ENCODE results near the gene TSHZ1. TPM values are rescaled to one million over a fixed set of nuclear protein-coding genes. Genes with fewer than 3 reads are reported as not detected.

TSHZ1 gene
- total and polyA plus RNA-seq, 4 donors = 4.2 to 6.6 (median 5.6) TPM

DNA sequence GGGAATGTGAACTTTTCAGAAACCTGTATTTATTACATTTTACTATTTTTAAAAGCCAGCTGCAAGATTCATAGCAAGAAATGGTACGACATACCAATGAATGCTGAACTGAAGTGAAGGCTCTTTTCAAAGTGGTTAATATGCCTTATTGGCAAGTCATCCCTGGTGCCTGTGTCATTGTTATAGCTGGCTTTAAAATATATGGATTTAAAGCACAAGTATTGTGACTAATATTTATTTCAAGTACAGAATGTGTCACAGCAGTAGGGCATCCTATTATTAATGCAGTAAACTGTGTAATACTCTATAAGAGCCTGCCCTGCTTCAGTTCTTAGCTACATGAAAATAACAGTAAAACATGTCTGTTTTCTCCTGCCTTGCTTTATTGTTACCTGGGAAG is 10.8 kb downstream of the TSHZ1 start:
- H3K9me3 ChIP-seq (ENCODE audit: control insufficient read depth in 4 of 4, low read length in 3 of 4) = no peaks in the 10 kb centered on the region
- peaks cover 11 to 46% (median 43%) of the 10 kb centered on the region in 4 donors for H3K4me1 ChIP-seq (ENCODE audit: control insufficient read depth in 4 of 4, insufficient read depth in 4 of 4, low read length in 3 of 4)
- TF ChIP-seq JUND (IDR thresholded peaks at IDR 0.05) (no peak), FOXA2 (IDR thresholded peaks at IDR 0.05) (no peak), RAD21 (IDR thresholded peaks at IDR 0.05) (no peak), YY1 (IDR thresholded peaks at IDR 0.05) (no peak), RXRA (IDR thresholded peaks at IDR 0.05) (no peak), FOXA1 (IDR thresholded peaks at IDR 0.05) (no peak), GABPA (IDR thresholded peaks at IDR 0.05 in 1 of 2, conservative IDR thresholded peaks at IDR 0.05 in 1 of 2) (no peak), SP1 (IDR thresholded peaks at IDR 0.05) (no peak), NR2F2 (IDR thresholded peaks at IDR 0.05) (no peak), EGR1 (IDR thresholded peaks at IDR 0.05; ENCODE audit: low read depth in 2 of 2) (no peak), HNF4A (conservative IDR thresholded peaks at IDR 0.05) (no peak)
- TF ChIP-seq, protein P1, sequence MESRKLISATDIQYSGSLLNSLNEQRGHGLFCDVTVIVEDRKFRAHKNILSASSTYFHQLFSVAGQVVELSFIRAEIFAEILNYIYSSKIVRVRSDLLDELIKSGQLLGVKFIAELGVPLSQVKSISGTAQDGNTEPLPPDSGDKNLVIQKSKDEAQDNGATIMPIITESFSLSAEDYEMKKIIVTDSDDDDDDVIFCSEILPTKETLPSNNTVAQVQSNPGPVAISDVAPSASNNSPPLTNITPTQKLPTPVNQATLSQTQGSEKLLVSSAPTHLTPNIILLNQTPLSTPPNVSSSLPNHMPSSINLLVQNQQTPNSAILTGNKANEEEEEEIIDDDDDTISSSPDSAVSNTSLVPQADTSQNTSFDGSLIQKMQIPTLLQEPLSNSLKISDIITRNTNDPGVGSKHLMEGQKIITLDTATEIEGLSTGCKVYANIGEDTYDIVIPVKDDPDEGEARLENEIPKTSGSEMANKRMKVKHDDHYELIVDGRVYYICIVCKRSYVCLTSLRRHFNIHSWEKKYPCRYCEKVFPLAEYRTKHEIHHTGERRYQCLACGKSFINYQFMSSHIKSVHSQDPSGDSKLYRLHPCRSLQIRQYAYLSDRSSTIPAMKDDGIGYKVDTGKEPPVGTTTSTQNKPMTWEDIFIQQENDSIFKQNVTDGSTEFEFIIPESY (IDR thresholded peaks at IDR 0.05) = no peak
- TF ChIP-seq, protein P2, sequence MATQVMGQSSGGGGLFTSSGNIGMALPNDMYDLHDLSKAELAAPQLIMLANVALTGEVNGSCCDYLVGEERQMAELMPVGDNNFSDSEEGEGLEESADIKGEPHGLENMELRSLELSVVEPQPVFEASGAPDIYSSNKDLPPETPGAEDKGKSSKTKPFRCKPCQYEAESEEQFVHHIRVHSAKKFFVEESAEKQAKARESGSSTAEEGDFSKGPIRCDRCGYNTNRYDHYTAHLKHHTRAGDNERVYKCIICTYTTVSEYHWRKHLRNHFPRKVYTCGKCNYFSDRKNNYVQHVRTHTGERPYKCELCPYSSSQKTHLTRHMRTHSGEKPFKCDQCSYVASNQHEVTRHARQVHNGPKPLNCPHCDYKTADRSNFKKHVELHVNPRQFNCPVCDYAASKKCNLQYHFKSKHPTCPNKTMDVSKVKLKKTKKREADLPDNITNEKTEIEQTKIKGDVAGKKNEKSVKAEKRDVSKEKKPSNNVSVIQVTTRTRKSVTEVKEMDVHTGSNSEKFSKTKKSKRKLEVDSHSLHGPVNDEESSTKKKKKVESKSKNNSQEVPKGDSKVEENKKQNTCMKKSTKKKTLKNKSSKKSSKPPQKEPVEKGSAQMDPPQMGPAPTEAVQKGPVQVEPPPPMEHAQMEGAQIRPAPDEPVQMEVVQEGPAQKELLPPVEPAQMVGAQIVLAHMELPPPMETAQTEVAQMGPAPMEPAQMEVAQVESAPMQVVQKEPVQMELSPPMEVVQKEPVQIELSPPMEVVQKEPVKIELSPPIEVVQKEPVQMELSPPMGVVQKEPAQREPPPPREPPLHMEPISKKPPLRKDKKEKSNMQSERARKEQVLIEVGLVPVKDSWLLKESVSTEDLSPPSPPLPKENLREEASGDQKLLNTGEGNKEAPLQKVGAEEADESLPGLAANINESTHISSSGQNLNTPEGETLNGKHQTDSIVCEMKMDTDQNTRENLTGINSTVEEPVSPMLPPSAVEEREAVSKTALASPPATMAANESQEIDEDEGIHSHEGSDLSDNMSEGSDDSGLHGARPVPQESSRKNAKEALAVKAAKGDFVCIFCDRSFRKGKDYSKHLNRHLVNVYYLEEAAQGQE (IDR thresholded peaks at IDR 0.05) = no peak
- TF ChIP-seq, protein P3, sequence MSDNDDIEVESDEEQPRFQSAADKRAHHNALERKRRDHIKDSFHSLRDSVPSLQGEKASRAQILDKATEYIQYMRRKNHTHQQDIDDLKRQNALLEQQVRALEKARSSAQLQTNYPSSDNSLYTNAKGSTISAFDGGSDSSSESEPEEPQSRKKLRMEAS (IDR thresholded peaks at IDR 0.05) = no peak
- TF ChIP-seq, protein P4, sequence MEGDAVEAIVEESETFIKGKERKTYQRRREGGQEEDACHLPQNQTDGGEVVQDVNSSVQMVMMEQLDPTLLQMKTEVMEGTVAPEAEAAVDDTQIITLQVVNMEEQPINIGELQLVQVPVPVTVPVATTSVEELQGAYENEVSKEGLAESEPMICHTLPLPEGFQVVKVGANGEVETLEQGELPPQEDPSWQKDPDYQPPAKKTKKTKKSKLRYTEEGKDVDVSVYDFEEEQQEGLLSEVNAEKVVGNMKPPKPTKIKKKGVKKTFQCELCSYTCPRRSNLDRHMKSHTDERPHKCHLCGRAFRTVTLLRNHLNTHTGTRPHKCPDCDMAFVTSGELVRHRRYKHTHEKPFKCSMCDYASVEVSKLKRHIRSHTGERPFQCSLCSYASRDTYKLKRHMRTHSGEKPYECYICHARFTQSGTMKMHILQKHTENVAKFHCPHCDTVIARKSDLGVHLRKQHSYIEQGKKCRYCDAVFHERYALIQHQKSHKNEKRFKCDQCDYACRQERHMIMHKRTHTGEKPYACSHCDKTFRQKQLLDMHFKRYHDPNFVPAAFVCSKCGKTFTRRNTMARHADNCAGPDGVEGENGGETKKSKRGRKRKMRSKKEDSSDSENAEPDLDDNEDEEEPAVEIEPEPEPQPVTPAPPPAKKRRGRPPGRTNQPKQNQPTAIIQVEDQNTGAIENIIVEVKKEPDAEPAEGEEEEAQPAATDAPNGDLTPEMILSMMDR (IDR thresholded peaks at IDR 0.05; ENCODE audit: low read depth, low read length, missing input control) = no peak

DNA sequence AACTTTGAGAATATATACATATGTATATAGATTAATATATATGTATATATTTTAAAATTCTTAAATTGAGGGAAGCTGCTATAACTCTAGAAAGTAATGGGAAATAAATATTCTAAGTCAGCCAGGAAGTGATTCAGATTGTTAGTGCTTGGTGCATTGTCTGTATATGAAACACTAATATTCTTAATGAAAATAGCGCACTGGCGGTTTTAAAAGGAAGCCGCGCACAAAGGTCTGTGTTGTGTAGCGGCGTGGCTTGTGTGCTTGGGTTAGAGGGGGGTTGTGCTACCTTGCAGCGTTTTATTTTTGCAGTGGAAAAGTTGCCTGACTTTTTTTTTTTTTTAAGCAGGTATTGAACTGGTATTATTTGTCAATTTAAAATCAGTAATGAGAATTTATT is 11.3 kb downstream of the TSHZ1 start:
- Histone ChIP-seq H3K4me1 (ENCODE audit: control insufficient read depth in 4 of 4, insufficient read depth in 4 of 4, low read length in 3 of 4) (peaks cover 8 to 46% (median 42%) of the 10 kb centered on the region in 4 donors), H3K27ac (ENCODE audit: low read depth in 1 of 2, low read length in 2 of 2) (no peak overlapping the region)
- TF ChIP-seq, protein P3 (IDR thresholded peaks at IDR 0.05) = no peak
- no peak for TF ChIP-seq YY1 (IDR thresholded peaks at IDR 0.05)
- TF ChIP-seq, protein P2 (IDR thresholded peaks at IDR 0.05) = no peak
- TF ChIP-seq RXRA (IDR thresholded peaks at IDR 0.05) = no peak
- no peak for TF ChIP-seq FOXA2 (IDR thresholded peaks at IDR 0.05)
- TF ChIP-seq, protein P4 (IDR thresholded peaks at IDR 0.05; ENCODE audit: low read depth, low read length, missing input control) = no peak
- no peak for TF ChIP-seq HNF4A (conservative IDR thresholded peaks at IDR 0.05)
- TF ChIP-seq JUND (IDR thresholded peaks at IDR 0.05) = no peak
- no peak for TF ChIP-seq HNF4G (IDR thresholded peaks at IDR 0.05)

More for the DNA sequence above, 10.8 kb downstream of the TSHZ1 start:
- WGBS = 88% methylated on average over 1 of the region's 1 CpG
- Histone ChIP-seq H3K36me3 (ENCODE audit: control insufficient read depth in 4 of 4, insufficient read depth in 3 of 4, low read depth in 1 of 4, low read length in 3 of 4) (no peaks in the 10 kb centered on the region), H3K27me3 (ENCODE audit: control insufficient read depth in 4 of 4, insufficient read depth in 4 of 4, low read length in 3 of 4) (no peaks in the 10 kb centered on the region), H3K9ac (ENCODE audit: low read depth in 1 of 2, low read length in 2 of 2) (no peak overlapping the region), H3K27ac (ENCODE audit: low read depth in 1 of 2, low read length in 2 of 2) (no peak overlapping the region), H3K4me3 (ENCODE audit: low read depth in 1 of 3, low read length in 3 of 3) (no peak overlapping the region)
- no peak for DNase-seq (ENCODE audit: low spot score)

More for the DNA sequence above, 11.3 kb downstream of the TSHZ1 start:
- 75% methylated on average over 7 of the region's 7 CpGs for whole genome bisulfite sequencing
- Histone ChIP-seq H3K27me3 (ENCODE audit: control insufficient read depth in 4 of 4, insufficient read depth in 4 of 4, low read length in 3 of 4) (no peaks in the 10 kb centered on the region), H3K9me3 (ENCODE audit: control insufficient read depth in 4 of 4, low read length in 3 of 4) (no peaks in the 10 kb centered on the region), H3K36me3 (ENCODE audit: control insufficient read depth in 4 of 4, insufficient read depth in 3 of 4, low read depth in 1 of 4, low read length in 3 of 4) (no peaks in the 10 kb centered on the region), H3K9ac (ENCODE audit: low read depth in 1 of 2, low read length in 2 of 2) (no peak overlapping the region), H3K4me3 (ENCODE audit: low read depth in 1 of 3, low read length in 3 of 3) (no peak overlapping the region)
- no peak for DNase-seq (ENCODE audit: low spot score)
